ENCODE measurements around the gene TDRD12.

- TF ChIP-seq, protein P1, sequence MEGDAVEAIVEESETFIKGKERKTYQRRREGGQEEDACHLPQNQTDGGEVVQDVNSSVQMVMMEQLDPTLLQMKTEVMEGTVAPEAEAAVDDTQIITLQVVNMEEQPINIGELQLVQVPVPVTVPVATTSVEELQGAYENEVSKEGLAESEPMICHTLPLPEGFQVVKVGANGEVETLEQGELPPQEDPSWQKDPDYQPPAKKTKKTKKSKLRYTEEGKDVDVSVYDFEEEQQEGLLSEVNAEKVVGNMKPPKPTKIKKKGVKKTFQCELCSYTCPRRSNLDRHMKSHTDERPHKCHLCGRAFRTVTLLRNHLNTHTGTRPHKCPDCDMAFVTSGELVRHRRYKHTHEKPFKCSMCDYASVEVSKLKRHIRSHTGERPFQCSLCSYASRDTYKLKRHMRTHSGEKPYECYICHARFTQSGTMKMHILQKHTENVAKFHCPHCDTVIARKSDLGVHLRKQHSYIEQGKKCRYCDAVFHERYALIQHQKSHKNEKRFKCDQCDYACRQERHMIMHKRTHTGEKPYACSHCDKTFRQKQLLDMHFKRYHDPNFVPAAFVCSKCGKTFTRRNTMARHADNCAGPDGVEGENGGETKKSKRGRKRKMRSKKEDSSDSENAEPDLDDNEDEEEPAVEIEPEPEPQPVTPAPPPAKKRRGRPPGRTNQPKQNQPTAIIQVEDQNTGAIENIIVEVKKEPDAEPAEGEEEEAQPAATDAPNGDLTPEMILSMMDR (IDR thresholded peaks at IDR 0.05) = no peak
- TF ChIP-seq POLR2A (IDR thresholded peaks at IDR 0.05) (no peak), EP300 (IDR thresholded peaks at IDR 0.05) (no peak)
Observed at GRCh38 chr19:32672841-32673240, 46.7 kb upstream of the TDRD12 start.
